HK-2 (cell line): ENCODE results near the gene PTGFR.

Experiments
- DNase-seq: peaks from one replicate; pipeline ENCODE4 v3.0.0-alpha.2; 2018; ENCODE audit not compliant: unreplicated experiment

Gene PTGFR

DNA sequence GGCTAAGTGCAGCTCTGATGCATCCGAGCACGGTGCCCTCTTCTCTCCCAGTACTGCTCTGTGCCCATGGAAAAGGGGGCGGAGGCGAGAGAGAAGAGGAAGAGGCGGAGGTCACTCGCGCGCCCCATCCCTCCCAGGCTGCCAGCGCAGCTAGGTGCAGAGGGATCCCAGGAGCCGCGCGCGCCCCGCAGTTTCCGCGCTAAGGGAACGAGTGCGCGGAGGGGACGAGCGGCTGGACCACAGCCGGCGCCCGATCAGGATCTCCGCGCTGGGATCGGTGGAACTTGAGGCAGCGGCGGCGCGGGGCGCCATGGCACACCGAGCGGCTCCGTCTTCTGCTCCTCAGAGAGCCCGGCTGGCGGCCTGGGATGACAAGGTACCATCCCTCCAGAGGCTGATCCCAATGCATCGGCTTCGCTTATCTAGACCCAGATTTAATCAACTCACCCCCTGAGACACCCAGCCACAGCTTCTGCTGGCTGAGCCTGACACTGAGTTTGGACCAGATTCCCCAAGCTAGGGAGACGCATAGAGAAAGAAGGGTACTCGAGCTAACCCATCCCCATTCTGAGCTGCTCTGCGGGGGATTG is at the start of gene PTGFR:
Gene PTGFR (plus strand): TSS at position 114 of the 590 bp plus-strand sequence. CDS start 1,770 bp downstream, outside the sequence.
- peak; percentile 57 for DNase-seq

DNA sequence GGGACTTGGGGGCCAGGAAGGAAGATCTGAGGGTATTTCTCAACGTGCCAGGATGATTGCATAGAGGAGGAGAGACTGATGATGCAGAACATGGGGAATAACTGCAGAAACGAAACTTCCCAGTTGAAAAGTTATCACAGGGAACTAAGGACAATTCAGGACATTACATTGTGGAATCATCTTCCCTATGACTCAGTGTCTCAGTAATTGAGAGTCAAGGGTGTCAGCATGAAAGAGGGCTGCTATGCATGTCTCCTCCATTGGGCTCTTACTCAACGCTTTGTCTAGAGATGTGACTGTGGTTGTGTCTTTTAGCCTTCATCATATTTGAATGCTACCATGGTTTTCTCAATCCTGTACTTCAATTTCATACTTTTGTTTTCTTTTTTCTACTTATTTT is 48.9 kb upstream of the PTGFR start:
- no peak for DNase-seq

- no peak for DNase-seq
Measured at GRCh38 chr1:78447086-78447485, 43.7 kb upstream of the PTGFR start.

- DNase-seq, result no peak
Measured at GRCh38 chr1:78464449-78464891, 26.3 kb upstream of the PTGFR start.

GRCh38 chr1:78465143-78465542 is 25.6 kb upstream of the PTGFR start:
- no peak for DNase-seq

DNA sequence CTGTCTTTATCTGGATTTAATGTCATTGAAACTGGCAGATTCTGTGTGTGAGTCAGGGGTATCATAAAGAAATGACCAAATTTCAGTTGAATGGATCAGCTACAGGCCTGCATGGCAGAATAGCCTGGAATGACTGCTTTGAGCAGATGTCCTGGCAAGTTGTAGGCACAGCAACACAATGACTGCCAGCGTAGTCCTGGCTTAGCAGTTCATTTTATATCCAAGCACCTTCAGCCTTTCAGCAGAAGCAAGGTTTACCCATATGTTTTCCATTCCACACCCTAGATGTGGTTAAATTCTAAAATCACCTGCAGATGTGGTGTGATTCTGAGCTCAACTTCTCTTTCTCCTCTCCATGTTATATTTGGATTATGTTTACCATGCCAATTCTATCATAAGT is 22.3 kb upstream of the PTGFR start:
- DNase-seq, result no peak

GRCh38 chr1:78469576-78469975 is 21.2 kb upstream of the PTGFR start:
- no peak for DNase-seq

GRCh38 chr1:78471890-78472620 is 18.7 kb upstream of the PTGFR start:
- DNase-seq, result no peak

DNA sequence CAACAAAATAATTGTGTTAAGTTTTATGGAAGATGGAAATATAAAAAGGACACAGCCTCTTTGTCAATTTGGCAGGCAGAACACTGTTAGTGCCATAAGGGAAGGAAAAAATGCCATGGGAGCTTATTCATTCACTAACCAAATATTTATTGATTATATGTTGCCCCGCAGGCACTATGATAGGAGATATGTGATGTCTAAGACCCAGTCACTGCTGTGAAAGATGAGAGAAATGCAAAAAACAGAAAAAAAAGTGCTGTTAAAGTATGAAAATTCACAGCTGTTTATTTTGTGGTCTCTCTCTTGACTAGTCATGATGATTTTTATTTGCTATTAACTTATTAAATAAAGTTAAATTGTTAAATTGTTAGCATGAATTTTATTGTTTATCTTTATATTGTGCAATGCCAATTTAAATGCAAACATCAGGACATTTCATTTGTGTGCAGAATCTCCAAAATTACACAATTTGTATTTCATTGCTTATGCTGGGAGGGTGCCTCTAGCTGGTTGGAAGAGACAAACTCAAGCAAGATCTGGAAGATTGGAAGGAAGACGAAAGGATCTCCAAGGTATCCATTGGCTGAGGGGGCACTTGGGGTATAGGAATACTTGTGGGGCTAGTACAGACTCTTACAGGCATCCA is 17.8 kb upstream of the PTGFR start:
- DNase-seq, result no peak

- DNase-seq, result no peak
Measured at GRCh38 chr1:78474092-78474491, 16.7 kb upstream of the PTGFR start.

DNA sequence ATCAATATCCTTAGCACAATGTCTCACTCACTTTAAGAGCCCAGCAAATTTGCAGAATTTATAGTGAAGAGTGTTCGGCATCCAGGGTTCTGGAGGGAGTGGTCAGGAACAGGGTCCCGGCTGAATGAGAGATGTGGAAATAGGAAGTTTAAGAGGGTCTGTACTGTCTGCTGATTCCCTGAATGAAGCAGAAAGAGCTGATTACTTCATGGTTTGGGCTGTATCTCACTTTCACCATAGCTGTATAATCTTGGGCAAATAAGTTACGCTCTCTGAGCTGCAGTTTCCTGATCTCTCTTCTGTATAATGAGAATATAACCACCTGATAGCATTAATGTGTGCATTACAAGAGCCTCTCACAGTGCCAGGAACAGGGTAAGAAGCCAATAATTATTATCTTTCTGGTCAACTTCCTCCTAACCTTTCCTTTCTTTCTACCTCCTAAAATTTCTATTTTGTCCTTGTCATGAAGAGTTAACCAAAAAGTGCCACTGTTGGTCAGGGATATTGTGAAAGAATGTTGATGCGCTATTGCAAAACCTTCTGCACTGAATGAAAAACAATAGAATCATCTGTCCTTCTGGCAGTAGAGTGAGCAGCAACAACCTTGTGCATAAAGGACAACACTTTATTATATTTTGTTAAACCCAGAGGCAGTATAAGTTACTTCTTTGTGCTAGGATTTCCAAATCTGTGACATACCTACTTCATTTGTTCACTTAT is 14.7 kb upstream of the PTGFR start:
- DNase-seq, result no peak

GRCh38 chr1:78483903-78484302 is 6.9 kb upstream of the PTGFR start:
- no peak for DNase-seq

DNA sequence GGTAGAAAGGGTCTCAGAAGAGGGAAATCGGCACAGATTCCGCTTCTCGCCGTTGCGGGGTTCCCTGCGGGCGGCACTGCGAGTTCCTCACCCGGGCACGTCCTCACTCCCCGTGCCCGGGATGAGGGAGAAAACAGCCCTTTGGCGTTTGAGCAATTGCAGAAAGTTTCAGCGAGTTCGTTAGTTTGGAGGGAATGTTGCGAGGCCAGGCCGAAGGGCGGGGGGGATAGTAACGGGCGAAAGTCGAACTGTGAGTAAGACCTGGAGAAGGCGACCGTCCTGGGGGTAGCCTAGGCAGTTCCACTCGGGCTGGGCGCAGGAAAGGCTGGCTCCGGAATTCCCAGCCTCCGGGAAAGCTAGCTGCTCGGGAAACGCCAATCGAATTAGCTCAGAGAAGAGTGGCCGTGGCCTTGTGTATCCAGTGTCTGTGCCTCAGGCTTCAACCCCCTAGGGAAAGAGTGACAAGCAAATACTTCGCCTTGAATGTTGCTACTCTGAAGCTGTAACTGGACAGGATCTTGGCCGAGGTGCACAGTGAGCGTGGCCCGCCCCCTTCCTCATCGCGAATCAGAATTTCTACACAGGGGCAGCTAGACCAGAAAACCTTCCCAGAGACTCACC is 787 bp downstream of the PTGFR start:
- peak; percentile 75 for DNase-seq

- no peak for DNase-seq
Measured at GRCh38 chr1:78492386-78492950, 1.7 kb downstream of the PTGFR start.

- DNase-seq, result no peak
Measured at GRCh38 chr1:78493451-78493850, 2.7 kb downstream of the PTGFR start.

DNA sequence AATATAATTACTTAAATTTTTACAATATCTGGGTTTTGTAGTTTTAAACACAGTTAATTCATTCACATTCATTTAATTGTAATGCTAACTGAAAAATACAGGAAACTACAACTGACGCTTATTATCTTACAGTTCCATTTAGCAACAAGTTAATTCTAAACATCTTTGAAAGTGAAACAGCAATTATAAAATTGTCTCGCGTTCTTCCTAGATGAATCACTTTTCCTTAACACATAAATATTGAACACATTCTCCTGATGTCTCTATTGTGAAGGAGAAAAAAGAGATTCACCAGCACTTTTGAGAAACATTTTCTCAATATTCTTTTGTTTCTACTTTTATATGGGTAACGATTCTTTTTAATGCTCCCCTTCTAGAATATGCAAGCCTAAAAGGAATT is 6.4 kb downstream of the PTGFR start:
- DNase-seq, result no peak

- DNase-seq, result no peak
Measured at GRCh38 chr1:78500529-78500928, 9.8 kb downstream of the PTGFR start.

GRCh38 chr1:78501203-78501602 is 10.4 kb downstream of the PTGFR start:
- no peak for DNase-seq

GRCh38 chr1:78511334-78511733 is 20.6 kb downstream of the PTGFR start:
- no peak for DNase-seq

GRCh38 chr1:78516716-78517115 is 25.9 kb downstream of the PTGFR start:
- no peak for DNase-seq

DNA sequence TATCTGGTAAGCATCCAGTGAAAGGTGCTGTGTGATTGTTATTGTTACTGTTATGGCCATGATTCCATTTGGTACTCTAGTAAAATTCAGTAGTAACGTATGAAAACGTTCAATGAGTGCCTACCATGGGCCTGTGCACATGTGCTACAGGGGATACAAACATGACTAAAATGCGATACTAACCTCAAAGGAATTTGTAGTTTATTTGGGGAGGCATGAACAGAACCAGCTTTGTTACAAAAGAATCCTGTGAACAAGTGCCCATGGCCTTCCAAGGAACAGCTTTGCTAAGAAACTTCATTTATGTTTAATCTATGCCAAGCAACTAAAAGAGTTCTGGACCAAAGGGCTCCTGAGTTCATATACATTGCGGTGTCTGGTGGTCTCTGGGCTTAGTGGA is 28.7 kb downstream of the PTGFR start:
- DNase-seq, result no peak

DNA sequence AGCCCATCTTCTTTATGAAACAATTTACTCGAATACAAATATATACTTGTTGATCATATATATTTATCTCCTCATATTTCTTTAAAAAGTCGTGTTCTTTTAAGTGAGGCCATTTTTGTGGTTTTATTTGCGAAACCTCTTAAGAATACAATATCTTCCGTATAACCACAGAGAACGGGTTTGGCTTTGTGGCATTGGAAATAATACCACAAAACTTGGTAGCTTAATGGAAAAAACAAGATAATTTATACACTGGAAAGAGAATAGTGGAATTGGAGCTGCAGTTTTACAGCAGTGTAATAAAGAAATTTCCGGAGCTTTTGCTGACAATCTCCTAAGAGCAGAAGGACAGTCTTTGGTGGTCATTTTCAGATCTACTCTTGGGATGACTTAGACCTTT is 29.4 kb downstream of the PTGFR start:
- DNase-seq, result no peak
